Muscle layer of colon (tissue), 2 donors: ENCODE data around the gene CSNK2A3.

ENCODE experiments used
- H3K27ac ChIP-seq: one replicate; pipeline ENCODE4 v1.7.0; 2013; ENCODE audit warnings: low read depth, mild to moderate bottlenecking, low read length, moderate library complexity
- H3K27me3 ChIP-seq, 2 donors: one replicate each; pipeline ENCODE4 v1.7.0; 2013; ENCODE audit warnings: low read length in 2 of 2, mild to moderate bottlenecking in 2 of 2; ENCODE audit not compliant: insufficient read depth in 2 of 2, control insufficient read depth in 1 of 2
- H3K36me3 ChIP-seq: one replicate; pipeline ENCODE4 v1.7.0; 2013; ENCODE audit warnings: mild to moderate bottlenecking, low read length; ENCODE audit not compliant: insufficient read depth
- H3K4me1 ChIP-seq: one replicate; pipeline ENCODE4 v1.7.0; 2013; ENCODE audit warnings: mild to moderate bottlenecking, low read length; ENCODE audit not compliant: insufficient read depth
- H3K4me3 ChIP-seq, 2 donors: one replicate each; pipeline ENCODE4 v1.7.0; 2013; ENCODE audit warnings: low read length in 2 of 2, low read depth in 1 of 2, mild to moderate bottlenecking in 1 of 2, moderate library complexity in 1 of 2
- H3K9ac ChIP-seq: one replicate; pipeline ENCODE4 v1.7.0; 2013; ENCODE audit warnings: low read length
- H3K9me3 ChIP-seq: one replicate; pipeline ENCODE4 v1.7.0; 2013; ENCODE audit warnings: mild to moderate bottlenecking, low read length
- donor health status: abdominal sarcoma.
- donor health status: Adenocarcinoma of cecum.

The CSNK2A3 gene

DNA sequence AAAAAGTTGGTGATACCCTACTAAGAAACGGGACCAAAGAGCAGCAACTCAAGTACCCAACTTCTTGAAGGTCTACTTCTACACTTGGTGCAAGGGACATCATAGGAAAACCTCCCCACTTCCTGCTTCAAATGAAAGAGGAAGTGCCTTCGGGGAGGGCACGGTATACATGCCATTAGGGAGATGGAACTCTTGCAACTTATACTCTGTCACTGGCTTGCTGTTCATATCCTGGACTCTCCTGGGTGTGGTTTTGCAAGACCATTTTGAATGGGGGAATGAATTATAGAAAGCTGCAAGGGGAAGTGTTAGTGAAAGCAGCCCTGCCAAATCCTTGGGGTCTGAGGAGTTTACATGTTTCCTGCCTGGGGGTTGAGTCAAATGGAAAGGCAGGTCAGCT is 41.9 kb downstream of the CSNK2A3 start:
- no peak overlapping the region for H3K9ac ChIP-seq
- H3K9me3 ChIP-seq = no peaks in the 10 kb centered on the region
- no peaks in the 10 kb centered on the region for H3K36me3 ChIP-seq
- H3K27ac ChIP-seq = no peak overlapping the region
- no peak overlapping the region for H3K4me3 ChIP-seq
- H3K4me1 ChIP-seq = peaks cover 10% of the 10 kb centered on the region
- no peaks in the 10 kb centered on the region for H3K27me3 ChIP-seq

DNA sequence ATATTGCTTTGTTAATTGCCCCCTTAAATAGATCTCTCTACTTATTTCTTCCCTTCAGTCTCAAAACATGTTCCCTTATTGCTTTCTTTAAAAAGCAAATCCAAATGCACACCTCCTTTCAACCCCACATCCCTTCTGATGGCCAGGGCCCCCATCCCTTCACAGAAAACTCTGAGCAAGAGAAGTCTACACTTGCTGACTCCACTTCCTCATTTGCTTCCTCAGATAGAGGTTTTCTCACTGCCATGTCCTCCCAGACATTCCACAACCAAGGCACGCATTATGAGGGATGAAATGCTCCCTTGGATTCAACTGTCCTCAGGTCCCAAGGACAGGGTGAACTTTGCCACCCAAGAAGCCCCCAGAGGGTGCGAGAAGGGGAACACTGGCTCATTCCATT is 43.1 kb downstream of the CSNK2A3 start:
- Histone ChIP-seq H3K4me1 (peaks cover 10% of the 10 kb centered on the region), H3K27me3 (no peaks in the 10 kb centered on the region), H3K36me3 (peaks cover under 1% of the 10 kb centered on the region), H3K27ac (no peak overlapping the region), H3K9ac (no peak overlapping the region), H3K9me3 (no peaks in the 10 kb centered on the region), H3K4me3 (no peak overlapping the region)

DNA sequence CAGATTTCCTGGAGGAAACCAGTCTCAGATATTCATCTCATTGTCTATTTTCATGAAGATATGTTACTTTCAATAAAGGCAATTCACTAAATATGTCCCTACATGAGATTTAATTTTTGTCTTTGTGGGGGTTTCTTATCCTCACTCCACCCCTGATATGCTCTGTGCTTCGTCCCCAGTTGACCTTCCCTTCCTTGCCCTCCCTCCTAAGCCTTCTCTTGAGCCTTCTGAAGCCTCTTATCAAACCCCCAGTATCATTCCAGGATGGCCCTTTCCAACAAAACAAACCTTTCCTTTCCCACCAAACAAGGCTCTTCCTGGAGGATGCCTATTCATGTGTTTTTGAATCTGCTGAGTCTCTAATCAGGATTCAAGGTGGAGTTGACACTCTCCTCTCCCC is 44.8 kb downstream of the CSNK2A3 start:
- H3K9ac ChIP-seq = no peak overlapping the region
- no peaks in the 10 kb centered on the region for H3K9me3 ChIP-seq
- H3K36me3 ChIP-seq = peaks cover 9% of the 10 kb centered on the region
- H3K27me3 ChIP-seq = no peaks in the 10 kb centered on the region
- H3K4me1 ChIP-seq = no peaks in the 10 kb centered on the region
- H3K27ac ChIP-seq = no peak overlapping the region
- H3K4me3 ChIP-seq = no peak overlapping the region

DNA sequence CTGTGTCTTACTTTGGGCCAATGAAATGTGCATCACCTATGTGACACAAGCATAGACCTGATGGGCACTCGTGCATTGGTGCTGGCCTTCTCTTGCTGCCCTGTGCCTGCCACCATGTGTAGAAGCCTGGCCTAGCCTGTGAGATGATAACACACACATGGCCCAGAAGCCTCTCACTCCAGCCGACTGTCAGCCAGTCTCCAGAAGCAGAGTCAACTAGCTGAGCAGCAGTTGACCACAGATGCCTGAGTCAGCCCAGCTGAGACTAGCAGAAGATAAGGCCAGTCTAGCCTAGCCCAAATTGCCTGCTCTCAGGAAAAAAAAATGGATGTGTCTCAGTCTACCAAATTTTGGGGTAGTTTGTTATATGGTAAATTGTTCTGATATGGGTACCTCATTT is 46.2 kb downstream of the CSNK2A3 start:
- H3K36me3 ChIP-seq = peaks cover 9% of the 10 kb centered on the region
- no peak overlapping the region for H3K4me3 ChIP-seq
- H3K9ac ChIP-seq = no peak overlapping the region

DNA sequence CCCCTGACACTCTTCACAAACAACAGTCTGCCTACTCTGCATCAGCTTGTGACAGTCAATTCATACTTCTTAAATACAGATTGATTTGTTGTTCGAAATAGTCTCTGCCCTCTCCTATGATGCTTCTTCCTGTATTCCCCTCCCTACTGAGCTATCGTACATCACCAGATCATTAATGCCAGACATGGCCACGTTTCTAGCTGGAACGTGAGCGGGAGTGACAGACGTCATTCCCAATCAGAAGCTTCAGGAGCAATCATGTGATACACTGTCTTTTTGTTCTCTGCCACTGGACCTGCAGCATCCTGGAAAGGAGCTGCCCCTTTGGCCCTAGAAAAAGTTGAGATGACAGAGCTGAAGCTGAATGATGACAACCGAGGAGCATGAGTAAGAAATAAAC is 48.5 kb downstream of the CSNK2A3 start:
- Histone ChIP-seq H3K4me3 (no peak overlapping the region), H3K9me3 (no peaks in the 10 kb centered on the region), H3K27me3 (no peaks in the 10 kb centered on the region), H3K27ac (no peak overlapping the region), H3K36me3 (peaks cover 9% of the 10 kb centered on the region), H3K9ac (no peak overlapping the region), H3K4me1 (no peaks in the 10 kb centered on the region)

More for the DNA sequence above, 46.2 kb downstream of the CSNK2A3 start:
- Histone ChIP-seq H3K9me3 (no peaks in the 10 kb centered on the region), H3K27me3 (no peaks in the 10 kb centered on the region), H3K27ac (no peak overlapping the region), H3K4me1 (no peaks in the 10 kb centered on the region)

DNA sequence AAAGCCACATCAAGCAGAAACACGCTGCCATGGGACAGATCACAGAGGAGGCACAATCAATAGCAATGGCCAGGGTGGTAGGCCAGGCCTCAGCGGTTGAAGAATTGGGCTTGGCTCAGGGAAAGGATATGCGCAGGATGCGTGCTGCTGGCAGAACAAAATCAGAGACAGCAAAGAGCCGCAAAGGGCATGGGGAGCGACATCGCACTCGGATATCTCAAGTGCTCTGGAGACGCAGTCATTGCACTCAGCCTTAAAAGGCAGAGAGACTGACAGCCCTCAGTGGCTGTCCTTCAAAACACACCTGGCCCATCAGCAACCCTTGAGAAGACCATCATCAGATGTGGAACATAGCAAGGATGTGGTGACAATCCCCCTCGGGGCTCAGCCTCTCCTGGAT is 50.5 kb downstream of the CSNK2A3 start:
- Histone ChIP-seq H3K9ac (no peak overlapping the region), H3K4me1 (no peaks in the 10 kb centered on the region), H3K36me3 (peaks cover 9% of the 10 kb centered on the region), H3K4me3 (no peak overlapping the region), H3K27me3 (no peaks in the 10 kb centered on the region), H3K27ac (no peak overlapping the region), H3K9me3 (no peaks in the 10 kb centered on the region)
